SKM-1 (cell line): ENCODE data around the gene FAM3A.

Source experiments
- DNase-seq: peaks from one replicate; lab custom pipeline; 2025; ENCODE audit not compliant: unreplicated experiment; lab: John Stamatoyannopoulos, UW

Gene FAM3A

DNA sequence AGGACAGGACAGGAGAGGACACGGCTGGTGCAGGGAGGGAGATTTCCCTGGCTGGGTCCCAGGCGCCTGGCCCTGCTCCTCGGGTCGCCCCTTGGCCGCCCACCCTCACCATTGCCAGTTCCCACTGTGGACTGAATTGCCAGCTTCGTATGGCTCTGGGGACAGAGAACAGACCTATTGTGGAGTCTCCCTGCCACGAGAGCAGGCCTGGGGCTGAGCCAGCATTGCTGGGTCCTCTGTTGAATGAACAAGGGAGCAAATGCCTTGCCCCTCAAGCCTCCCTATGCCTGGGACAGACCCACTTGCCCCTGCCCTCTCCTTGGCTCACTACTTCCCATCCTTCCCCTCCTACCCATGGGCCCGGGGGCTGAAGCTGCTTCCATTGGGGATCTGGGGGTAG, 53.6 kb downstream of the FAM3A start:
- no peak for DNase-seq

DNA sequence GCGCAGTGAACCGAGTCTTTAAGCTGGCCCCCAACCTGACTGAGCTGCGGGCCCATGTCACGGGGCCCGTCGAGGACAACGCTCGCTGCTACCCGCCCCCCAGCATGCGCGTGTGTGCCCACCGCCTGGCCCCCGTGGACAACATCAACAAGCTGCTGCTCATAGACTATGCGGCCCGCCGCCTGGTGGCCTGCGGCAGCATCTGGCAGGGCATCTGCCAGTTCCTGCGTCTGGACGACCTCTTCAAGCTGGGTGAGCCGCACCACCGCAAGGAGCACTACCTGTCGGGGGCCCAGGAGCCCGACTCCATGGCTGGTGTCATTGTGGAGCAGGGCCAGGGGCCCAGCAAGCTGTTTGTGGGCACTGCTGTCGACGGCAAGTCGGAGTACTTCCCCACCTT, 55.7 kb downstream of the FAM3A start:
- no peak for DNase-seq

DNA sequence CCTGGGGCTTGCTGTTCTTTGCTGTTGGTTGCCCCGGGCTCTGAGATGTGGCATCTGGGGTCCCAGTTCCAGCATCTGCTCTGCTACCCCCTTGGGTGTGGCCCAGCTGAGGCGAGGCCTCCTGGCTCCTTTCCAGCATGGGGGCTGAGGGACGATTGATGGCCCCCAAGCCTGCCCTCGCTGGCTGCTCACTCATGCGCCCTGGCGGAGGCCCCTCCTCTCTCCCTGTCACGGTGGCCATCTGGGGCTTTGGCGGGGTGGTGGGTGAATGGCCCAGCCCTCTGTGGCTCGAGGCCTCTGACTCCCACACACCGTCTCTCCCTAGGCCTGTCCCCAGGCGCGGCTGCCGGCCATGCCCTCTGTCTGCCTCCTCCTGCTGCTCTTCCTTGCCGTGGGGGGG, 56.2 kb downstream of the FAM3A start:
- no peak for DNase-seq

DNA sequence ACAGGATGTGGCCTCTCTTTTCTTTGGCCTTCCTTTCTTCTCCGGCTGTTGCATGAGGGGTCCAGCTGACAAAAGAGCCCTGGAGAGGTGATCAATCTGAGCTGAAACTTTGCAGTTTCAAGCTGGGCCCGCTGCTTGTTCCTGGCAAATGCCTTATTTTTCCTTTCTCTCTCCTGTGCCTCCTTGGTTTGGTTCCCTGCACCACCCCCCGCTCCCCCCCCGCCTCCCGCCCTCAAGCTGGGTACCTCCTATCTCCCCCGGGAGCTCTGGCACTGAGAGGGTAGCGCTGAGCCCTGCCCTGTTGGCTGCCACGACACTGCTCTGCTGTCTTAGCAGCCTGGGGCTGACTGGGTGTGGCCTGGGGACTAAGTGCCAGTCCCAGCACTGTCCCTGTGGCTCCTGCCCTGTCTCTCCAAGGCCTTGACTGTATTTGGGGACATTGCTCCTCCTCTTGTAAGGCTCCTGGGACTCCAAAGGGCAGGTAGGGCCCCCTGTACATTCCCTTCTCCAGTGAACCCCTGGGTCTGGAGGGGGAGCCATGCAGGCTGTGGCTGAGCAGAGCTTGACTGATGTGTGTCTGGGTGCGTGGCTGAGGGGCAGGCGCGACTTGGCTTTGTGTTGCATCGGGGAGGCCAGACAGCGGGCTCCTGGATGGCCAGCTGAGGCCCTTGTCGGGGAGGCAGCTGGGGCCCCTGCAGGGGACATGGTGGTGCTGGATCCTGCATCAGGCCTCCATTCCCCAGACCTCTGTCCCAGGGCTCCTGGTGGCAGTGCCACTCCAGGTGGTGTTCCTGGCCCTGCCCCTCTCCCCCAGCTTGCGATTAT, 56.9 kb downstream of the FAM3A start:
- DNase-seq = no peak

DNA sequence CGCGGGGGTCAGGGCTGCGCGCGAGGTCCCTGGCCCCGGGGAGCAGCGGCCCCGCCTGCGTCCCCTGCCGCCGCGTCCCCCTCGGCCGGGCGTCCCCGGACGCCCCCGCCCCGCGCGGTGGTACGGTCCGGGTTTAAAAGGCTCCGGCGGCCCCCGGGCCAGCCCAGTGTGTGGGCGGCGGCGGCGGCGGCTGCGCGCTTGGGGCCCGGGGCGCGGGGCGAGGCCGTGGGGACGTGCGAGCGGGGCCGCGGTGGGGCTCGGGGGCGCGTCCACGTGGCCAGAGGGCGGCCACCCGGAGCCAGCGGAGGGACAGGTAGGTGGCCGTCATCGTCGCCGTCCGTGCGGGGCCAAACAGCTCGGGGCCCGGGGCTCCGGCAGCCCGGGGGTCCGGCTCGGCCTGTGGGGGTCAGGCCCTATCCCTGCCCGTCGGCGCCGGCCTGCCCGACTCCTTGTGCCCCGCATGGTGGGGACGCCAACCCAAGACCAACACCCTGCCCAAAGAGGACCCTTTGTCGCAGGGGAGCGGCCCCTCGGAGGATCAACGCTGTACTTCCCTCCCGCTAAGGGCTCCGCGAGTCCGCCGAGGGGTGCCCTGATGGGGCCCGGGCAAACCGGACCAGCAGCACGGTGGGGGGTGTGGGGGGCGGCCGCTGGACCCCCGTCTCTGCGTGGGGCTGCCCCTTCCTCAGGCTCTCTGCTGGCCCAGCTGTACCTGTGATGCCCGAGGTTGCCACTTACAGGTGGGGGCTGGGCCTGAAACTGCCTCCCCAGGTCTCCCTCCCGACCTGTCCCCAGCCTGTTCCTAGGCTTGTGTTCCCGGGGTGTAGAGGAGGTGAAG, 57.7 kb downstream of the FAM3A start, which contains the start of gene PLXNA3:
TSS of gene PLXNA3 (plus strand) at position 166 of the 838 bp plus-strand sequence. CDS start 1,903 bp downstream, outside the sequence.
- no peak for DNase-seq

DNA sequence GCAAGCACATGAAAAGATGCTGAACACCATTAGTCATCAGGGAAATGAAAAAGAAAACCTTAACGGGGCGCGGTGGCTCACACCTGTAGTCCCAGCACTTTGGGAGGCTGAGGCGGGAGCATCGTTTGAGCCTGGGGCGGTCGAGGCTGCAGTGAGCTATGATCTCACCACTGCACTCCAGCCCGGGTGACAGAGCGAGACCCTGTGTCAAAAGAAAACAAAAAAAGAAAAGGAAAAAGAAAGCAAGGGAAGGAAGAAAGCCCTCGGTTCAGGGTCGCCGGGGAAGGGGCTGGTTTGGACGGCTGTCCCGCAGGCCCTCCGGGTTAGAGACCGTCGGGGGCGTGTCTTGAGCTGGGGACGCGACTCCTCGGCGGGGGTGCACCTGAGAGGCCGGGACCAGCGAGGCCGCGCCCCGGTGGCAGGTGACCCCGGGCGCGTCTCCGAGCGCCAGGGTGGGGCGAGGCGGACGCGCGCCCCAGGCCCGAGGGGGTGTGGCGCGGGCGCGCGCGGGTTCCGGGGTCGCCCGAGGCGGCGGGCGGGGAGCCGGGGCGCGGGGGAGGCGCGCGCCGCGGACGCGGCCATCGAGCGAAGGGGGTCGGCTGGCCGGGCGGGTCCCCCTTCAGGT, 58.4 kb downstream of the FAM3A start:
- DNase-seq = no peak
